Measurements from ENCODE around the gene PDGFC.

GRCh38 chr4:156795727-156796126, 175.9 kb downstream of the PDGFC start:
- no peak for TF ChIP-seq CTCF (IDR thresholded peaks at IDR 0.05; ENCODE audit: low read length)
- TF ChIP-seq EZH2 (optimal IDR thresholded peaks at IDR 0.05; ENCODE audit: low read depth, low read length): no peak
- no peak for TF ChIP-seq EZH2phosphoT487 (IDR thresholded peaks at IDR 0.05; ENCODE audit: low read length)

Measured in MM.1S (cell line).